HL-60 (cell line): Measurements from ENCODE around the gene ARID5B.
"Not testable (repeated sequence)": the region's sequence is repeated elsewhere in the genome, so short reads cannot be mapped to it uniquely, and the experiment has no call there.

Experiments
- DNase-seq, 2 experiments: peaks; one replicate each; pipeline ENCODE4 v3.0.0-alpha.2; 2010 to 2020; ENCODE audit warnings: low read depth in 1 of 2, low spot score in 1 of 2
- H3K27ac ChIP-seq: fragments of 250-450 bp; sonication (Bioruptor Pico); replicated peaks from 2 replicates; pipeline ENCODE4 v1.5.1; 2020; ENCODE audit warnings: mild to moderate bottlenecking, moderate library complexity
- H3K27me3 ChIP-seq: fragments of 250-450 bp; sonication (Bioruptor Pico); 2 replicates; pipeline ENCODE4 v1.5.1; 2021; ENCODE audit warnings: mild to moderate bottlenecking, moderate library complexity; ENCODE audit not compliant: insufficient read depth, poor library complexity, severe bottlenecking
- H3K4me3 ChIP-seq: replicated peaks from 2 replicates; pipeline ENCODE4 v1.5.1; 2011; ENCODE audit warnings: mild to moderate bottlenecking, control low read depth, low read length; ENCODE audit not compliant: insufficient read depth
- GABPA ChIP-seq: IDR thresholded peaks from 2 replicates; pipeline ENCODE4 v1.6.1; 2012; ENCODE audit warnings: low read depth
- POLR2AphosphoS5 ChIP-seq: IDR thresholded peaks from 2 replicates; pipeline ENCODE4 v1.6.1; 2012; ENCODE audit warnings: low read depth
- REST ChIP-seq: IDR thresholded peaks from 2 replicates; pipeline ENCODE4 v1.6.1; 2012; ENCODE audit warnings: low read depth; ENCODE audit not compliant: insufficient replicate concordance
- SPI1 ChIP-seq: IDR thresholded peaks from 2 replicates; pipeline ENCODE4 v1.6.1; 2012; ENCODE audit warnings: low read depth, mild to moderate bottlenecking, borderline replicate concordance
- TF ChIP-seq, protein P1 (sequence below): IDR thresholded peaks from one replicate; pipeline ENCODE4 v1.5.1; 2011; ENCODE audit warnings: low read length, control low read depth, inconsistent platforms; ENCODE audit not compliant: insufficient read depth

ARID5B gene

GRCh38 chr10:62025901-62026879, 124.7 kb downstream of the ARID5B start:
- Histone ChIP-seq H3K4me3 (no peak overlapping the region), H3K27me3 (no peaks in the 10 kb centered on the region), H3K27ac (no peak overlapping the region)
- no peak for DNase-seq
- no peak for TF ChIP-seq GABPA
- TF ChIP-seq, protein P1, sequence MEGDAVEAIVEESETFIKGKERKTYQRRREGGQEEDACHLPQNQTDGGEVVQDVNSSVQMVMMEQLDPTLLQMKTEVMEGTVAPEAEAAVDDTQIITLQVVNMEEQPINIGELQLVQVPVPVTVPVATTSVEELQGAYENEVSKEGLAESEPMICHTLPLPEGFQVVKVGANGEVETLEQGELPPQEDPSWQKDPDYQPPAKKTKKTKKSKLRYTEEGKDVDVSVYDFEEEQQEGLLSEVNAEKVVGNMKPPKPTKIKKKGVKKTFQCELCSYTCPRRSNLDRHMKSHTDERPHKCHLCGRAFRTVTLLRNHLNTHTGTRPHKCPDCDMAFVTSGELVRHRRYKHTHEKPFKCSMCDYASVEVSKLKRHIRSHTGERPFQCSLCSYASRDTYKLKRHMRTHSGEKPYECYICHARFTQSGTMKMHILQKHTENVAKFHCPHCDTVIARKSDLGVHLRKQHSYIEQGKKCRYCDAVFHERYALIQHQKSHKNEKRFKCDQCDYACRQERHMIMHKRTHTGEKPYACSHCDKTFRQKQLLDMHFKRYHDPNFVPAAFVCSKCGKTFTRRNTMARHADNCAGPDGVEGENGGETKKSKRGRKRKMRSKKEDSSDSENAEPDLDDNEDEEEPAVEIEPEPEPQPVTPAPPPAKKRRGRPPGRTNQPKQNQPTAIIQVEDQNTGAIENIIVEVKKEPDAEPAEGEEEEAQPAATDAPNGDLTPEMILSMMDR: no peak
- no peak for TF ChIP-seq REST
- TF ChIP-seq POLR2AphosphoS5: no peak
- no peak for TF ChIP-seq SPI1

DNA sequence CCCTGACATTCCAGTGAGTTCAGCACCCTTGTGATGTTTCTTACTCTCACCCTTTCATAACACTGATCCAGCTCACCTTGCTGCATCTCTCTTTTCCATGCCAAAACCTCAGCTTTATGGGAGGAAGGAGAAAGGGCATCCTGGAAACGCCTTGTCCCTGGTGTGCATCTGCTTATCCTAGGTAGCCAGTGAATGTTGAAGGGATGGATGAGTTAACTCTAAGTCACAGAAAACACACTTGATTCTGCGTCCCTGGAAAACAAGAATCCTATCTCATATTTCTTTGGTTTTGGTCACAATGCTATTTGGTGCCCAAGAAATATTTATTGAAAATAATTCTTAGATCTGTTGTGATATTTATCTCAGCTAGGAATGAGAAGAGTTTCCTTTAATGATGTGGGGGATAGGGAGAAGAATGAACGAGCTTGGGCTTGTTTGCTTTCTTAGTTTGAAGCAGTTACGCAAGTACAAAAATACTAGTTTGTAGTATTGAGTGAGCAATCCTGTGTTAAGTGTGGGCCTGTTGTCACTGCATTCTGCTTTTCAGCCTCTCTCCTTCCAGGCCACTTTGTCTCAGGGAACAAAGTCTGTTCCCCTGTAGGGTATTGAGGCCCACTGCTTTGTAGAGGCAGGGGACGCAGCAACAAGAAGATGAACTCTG, 126.5 kb downstream of the ARID5B start:
- DNase-seq: no peak
- H3K27me3 ChIP-seq: no peaks in the 10 kb centered on the region
- no peak overlapping the region for H3K4me3 ChIP-seq
- no peak overlapping the region for H3K27ac ChIP-seq
- TF ChIP-seq REST (no peak), SPI1 (no peak), POLR2AphosphoS5 (no peak), GABPA (no peak)
- TF ChIP-seq, protein P1: no peak

DNA sequence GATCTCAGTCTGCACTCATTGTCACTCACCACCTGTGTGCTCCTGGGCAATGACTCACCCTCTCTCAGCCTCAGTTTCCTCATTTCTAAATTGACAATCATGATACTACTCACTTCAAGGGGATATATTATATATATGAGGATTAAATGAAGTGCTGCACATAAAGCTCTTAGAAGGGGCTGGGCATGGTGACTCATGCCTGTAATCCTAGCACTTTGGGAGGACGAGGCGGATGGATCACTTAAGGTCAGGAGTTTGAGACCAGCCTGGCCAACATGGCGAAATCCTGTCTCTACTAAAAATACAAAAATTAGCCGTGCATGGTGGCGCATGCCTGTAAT, 127.0 kb downstream of the ARID5B start:
- DNase-seq, H3K4me3 ChIP-seq, H3K27me3 ChIP-seq, H3K27ac ChIP-seq: not testable (repeated sequence)

DNA sequence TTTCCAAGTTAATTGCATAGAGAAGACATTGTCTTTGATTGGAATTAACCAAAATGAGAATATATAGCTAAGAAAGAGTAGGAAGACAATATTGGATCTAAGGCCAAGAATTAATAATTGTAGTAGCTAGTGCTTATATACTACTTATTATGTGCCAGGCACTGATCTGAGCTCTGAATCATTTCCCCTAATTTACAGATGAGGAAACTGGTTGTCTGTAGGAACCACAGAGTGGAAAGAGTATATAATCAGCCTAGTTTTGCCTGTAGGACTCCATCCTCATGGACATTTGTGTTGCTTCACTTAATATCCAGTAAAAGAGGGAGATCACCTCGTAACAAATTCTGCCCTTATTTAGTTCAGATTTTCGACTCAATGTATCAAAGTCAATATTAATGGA, 127.9 kb downstream of the ARID5B start:
- Histone ChIP-seq H3K27ac (no peak overlapping the region), H3K27me3 (no peaks in the 10 kb centered on the region), H3K4me3 (no peak overlapping the region)
- TF ChIP-seq, protein P1: no peak
- no peak for TF ChIP-seq POLR2AphosphoS5
- TF ChIP-seq GABPA: no peak
- no peak for TF ChIP-seq REST
- DNase-seq: no peak
